ENCODE results near the gene BNC2.

Gene BNC2

DNA sequence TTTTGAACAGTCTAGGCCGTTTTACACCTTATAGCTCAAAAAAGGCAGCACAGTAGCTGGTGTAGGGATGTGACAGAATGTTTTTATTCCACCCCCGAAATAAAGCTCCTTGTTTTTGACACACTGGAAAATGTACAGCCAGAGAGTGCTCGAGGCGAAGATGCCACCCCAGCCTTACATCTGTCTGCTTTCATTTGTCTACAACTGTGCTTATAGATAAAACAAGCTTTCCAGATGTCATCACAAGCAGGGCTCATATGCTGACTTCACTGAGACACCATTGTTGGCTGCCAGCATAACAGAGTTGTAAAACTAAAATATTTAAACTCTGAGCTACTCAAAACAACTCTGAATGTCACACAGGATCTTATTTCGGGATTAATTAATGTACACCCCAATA, 386.3 kb downstream of the BNC2 start:
- TF ChIP-seq GATA2 (IDR thresholded peaks at IDR 0.05; ENCODE audit: low read depth, low read length) (peak; percentile 73), GATA3 (IDR thresholded peaks at IDR 0.05; ENCODE audit: low read depth, low read length) (no peak)

DNA sequence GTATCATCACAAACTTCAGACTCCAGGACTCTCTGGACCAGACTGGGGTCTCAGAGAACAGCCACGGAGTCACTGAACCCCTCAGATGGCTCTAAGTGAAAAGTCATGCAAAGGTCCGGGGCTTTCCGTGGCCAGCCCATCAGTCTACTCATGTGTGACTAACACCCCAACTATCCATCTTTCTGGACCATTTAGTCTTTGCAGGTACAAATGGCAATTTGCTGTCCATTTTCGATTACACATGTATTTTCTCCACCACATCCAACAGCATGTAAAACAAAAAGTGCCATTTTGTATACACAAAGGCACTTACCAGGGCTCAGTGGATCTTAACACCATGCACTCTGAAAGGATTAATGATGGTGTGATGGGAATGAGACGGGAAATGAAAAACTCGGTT, 387.7 kb downstream of the BNC2 start:
- TF ChIP-seq GATA3 (IDR thresholded peaks at IDR 0.05; ENCODE audit: low read depth, low read length) (no peak), GATA2 (IDR thresholded peaks at IDR 0.05; ENCODE audit: low read depth, low read length) (no peak)

- TF ChIP-seq GATA2 (IDR thresholded peaks at IDR 0.05; ENCODE audit: low read depth, low read length) (no peak), GATA3 (IDR thresholded peaks at IDR 0.05; ENCODE audit: low read depth, low read length) (no peak)
These were observed 394.5 kb downstream of the BNC2 start for GRCh38 chr9:16475996-16476395.

DNA sequence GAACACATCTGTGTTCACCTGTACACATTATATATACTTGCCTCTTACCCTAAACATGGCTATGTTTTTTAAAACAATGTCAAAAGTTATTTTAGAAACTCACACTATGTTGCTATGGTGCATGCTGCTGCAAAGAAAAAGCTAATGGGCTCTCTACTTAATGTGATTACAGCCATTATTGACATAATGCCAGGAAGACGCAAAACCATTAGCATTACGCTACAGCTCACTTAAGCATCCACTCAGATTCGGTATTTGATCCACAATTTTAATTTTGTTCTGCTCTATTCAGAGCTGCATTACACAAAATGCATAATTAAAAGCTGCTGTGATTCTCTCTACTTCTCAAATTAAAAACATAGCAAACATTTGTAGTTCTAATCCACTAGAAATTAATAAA, 395.2 kb downstream of the BNC2 start:
- no peak for TF ChIP-seq GATA3 (IDR thresholded peaks at IDR 0.05; ENCODE audit: low read depth, low read length)
- TF ChIP-seq GATA2 (IDR thresholded peaks at IDR 0.05; ENCODE audit: low read depth, low read length) = no peak

GRCh38 chr9:16469184-16469583, 401.3 kb downstream of the BNC2 start:
- TF ChIP-seq GATA2 (IDR thresholded peaks at IDR 0.05; ENCODE audit: low read depth, low read length) (no peak), GATA3 (IDR thresholded peaks at IDR 0.05; ENCODE audit: low read depth, low read length) (no peak)

DNA sequence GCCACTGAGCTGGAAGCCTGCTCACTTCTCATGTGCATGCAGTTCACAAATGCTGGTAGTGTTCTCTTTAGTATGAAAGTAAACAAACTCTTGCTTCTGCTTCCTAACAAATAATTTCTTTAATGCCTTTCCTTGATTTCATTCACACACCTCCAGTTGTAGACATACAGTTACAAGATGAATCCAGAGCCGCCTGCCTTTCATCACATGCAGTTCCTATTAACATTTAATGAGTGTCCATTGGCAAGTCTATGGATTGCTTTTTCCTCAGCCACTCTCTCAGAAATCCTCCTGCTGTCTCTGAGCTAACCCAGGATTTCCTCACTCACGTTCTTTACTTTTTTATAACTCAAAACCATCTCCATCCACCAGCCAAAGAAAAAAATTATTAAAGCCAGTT, 408.6 kb downstream of the BNC2 start:
- TF ChIP-seq GATA3 (IDR thresholded peaks at IDR 0.05; ENCODE audit: low read depth, low read length) = no peak
- TF ChIP-seq GATA2 (IDR thresholded peaks at IDR 0.05; ENCODE audit: low read depth, low read length) = no peak

DNA sequence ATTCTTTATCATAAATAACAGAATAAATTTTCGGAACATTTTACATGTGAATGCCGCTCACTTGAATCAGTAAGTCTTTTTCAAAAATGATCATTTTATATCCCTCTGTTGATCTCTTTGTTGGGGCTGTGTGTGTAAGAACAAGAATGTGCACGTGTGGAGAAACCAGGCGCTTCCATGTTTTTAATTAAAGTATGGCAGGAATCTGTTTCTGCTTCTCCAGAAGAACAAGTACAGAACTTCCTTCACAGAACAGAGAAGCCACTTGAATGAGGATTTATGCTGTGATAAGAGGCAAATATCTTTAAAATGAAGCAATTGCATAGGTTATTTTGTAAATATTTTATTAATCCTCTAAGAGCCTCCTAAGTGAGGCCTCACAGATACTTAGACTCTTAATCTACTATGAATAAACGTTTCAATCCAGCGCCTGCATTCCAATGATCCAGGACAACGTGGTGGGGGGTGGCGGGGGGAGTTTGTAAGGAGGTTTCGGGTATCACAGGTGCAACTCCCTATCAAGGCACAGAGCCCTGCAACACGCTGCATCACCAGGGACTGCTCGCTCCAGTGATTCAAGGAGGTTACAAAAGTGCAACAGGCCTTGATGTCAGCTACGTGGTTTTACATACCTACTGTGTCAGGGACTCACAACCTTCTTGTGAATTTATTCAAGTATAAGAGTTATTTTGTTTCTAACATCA, 409.2 kb downstream of the BNC2 start:
- no peak for TF ChIP-seq GATA2 (IDR thresholded peaks at IDR 0.05; ENCODE audit: low read depth, low read length)
- no peak for TF ChIP-seq GATA3 (IDR thresholded peaks at IDR 0.05; ENCODE audit: low read depth, low read length)

DNA sequence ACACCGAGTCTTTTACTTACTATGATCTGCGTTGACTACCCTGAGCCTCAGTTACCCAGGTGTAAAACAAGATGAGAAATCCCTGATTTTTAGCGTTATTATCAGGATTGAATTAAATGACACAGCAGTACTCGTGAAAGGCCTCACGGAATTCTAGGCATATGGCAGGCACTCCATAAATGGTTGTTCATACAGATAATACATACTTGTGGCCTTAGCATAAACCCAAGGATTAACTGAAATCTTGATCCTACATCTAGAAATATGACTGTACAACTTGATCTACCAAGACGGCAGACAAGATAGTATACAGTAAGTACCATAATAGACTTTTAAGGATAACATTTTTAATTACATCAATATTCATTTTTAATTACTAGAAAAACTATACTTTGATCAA, 409.8 kb downstream of the BNC2 start:
- no peak for TF ChIP-seq GATA3 (IDR thresholded peaks at IDR 0.05; ENCODE audit: low read depth, low read length)
- TF ChIP-seq GATA2 (IDR thresholded peaks at IDR 0.05; ENCODE audit: low read depth, low read length) = no peak

DNA sequence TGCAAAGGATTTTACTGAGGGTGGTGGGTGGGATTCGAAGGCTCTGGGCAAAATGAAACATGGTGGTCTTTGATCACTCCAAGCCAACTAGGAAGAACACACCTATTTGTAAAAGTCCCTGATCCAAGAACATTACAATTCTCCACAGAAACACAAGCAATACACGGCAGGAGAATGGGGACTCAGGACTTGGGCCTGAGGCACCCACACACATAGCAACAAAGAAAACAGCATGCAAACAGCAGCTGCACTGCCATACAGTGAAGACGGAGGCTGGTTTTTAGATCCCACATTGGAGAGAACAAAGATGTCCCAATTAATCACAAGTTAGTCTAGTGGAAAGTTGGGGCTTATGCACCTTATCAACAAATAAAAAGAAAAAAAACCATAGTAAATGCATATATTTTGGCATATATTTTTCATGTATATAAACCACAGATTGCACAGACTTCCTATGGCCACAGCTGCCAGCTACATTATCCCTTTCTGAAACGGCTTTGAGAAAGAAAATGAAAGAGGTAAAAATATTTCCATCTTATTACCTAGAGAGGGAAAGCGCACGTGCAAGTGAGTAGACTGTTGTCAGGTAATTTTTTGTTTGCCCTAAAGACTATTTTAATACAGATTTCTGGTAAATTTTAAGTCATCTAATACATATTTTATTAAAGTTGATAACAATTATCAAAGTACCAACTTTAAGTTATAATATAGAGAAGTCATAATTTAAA, 410.9 kb downstream of the BNC2 start:
- TF ChIP-seq GATA2 (IDR thresholded peaks at IDR 0.05; ENCODE audit: low read depth, low read length) = no peak
- no peak for TF ChIP-seq GATA3 (IDR thresholded peaks at IDR 0.05; ENCODE audit: low read depth, low read length)

DNA sequence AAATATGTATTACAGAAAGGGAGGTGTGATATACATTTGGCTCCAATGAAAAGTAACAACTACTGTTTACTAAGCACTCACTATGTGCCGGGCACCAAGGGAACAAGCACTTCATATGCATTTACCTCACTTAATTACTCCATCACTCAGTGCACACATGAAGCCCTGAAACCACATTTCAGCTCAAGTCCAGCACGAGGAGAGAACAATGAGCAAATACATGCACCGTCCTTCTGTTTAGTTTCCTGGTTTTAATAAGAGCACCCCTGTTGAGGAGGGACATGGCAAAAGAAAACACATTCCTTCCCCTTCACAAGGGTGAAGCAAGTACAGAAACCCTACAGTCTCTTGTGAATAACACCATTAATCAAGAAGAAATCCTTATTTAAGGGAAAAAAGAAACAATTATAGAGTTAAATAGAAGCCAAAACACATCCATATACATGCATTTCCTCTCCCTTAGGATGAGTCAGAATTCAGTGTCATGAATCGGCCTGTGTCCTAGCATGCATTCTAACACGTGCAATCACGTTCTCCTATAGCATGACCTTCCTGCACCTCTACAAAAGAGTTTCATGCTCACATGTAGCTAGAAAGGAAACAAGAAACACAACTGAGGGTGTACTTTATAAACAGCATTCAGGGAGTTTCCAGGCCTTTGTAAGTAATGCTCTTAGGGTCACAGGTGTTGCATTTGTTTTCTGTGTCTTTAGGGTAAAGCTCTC, 411.6 kb downstream of the BNC2 start:
- TF ChIP-seq GATA2 (IDR thresholded peaks at IDR 0.05; ENCODE audit: low read depth, low read length) (no peak), GATA3 (IDR thresholded peaks at IDR 0.05; ENCODE audit: low read depth, low read length) (no peak)

- TF ChIP-seq GATA3 (IDR thresholded peaks at IDR 0.05; ENCODE audit: low read depth, low read length) = no peak
- TF ChIP-seq GATA2 (IDR thresholded peaks at IDR 0.05; ENCODE audit: low read depth, low read length) = no peak
These were observed 414.6 kb downstream of the BNC2 start for GRCh38 chr9:16455842-16456241.

GRCh38 chr9:16453390-16453789, 417.1 kb downstream of the BNC2 start:
- TF ChIP-seq GATA3 (IDR thresholded peaks at IDR 0.05; ENCODE audit: low read depth, low read length) (no peak), GATA2 (IDR thresholded peaks at IDR 0.05; ENCODE audit: low read depth, low read length) (no peak)

GRCh38 chr9:16450578-16450977, 419.9 kb downstream of the BNC2 start:
- TF ChIP-seq GATA2 (IDR thresholded peaks at IDR 0.05; ENCODE audit: low read depth, low read length) (no peak), GATA3 (IDR thresholded peaks at IDR 0.05; ENCODE audit: low read depth, low read length) (no peak)

- TF ChIP-seq GATA2 (IDR thresholded peaks at IDR 0.05; ENCODE audit: low read depth, low read length) = no peak
- TF ChIP-seq GATA3 (IDR thresholded peaks at IDR 0.05; ENCODE audit: low read depth, low read length) = peak; percentile 74
These were observed 420.4 kb downstream of the BNC2 start for GRCh38 chr9:16450043-16450442.
